NCI-H82 (cell line): ENCODE measurements around the gene LINGO3.

Experiments
- DNase-seq: peaks from one replicate; lab custom pipeline; 2025; lab: John Stamatoyannopoulos, UW

The LINGO3 gene

GRCh38 chr19:2261438-2262172 lies 46.3 kb downstream of the LINGO3 start:
- DNase-seq, result peak; percentile 39

- no peak for DNase-seq
Measured at GRCh38 chr19:2260341-2260805, 47.6 kb downstream of the LINGO3 start.

GRCh38 chr19:2259336-2259735 lies 48.6 kb downstream of the LINGO3 start:
- no peak for DNase-seq
